Loucy (cell line): ENCODE results near the gene TMPRSS11D.

ENCODE experiments used
- H2AFZ ChIP-seq: fragments of 200-600 bp; sonication (generic); 2 replicates; pipeline ENCODE4 v1.6.0; 2016; ENCODE audit warnings: antibody characterized with exemption, mild to moderate bottlenecking, low read length, moderate library complexity
- H3F3A ChIP-seq: fragments of 200-600 bp; 2 replicates; pipeline ENCODE4 v1.6.0; 2016; ENCODE audit warnings: antibody characterized with exemption, low read depth, mild to moderate bottlenecking
- H3K27me3 ChIP-seq: fragments of 200-600 bp; sonication (generic); 2 replicates; pipeline ENCODE4 v1.6.1; 2014; ENCODE audit warnings: low read length, mild to moderate bottlenecking; ENCODE audit not compliant: insufficient read depth, poor library complexity, severe bottlenecking
- H3K36me3 ChIP-seq: fragments of 200-600 bp; sonication (generic); 2 replicates; pipeline ENCODE4 v1.6.1; 2016; ENCODE audit warnings: low read length; ENCODE audit not compliant: insufficient read depth
- H3K4me1 ChIP-seq: fragments of 200-600 bp; sonication (generic); 2 replicates; pipeline ENCODE4 v1.5.1; 2014; ENCODE audit warnings: low read length, mild to moderate bottlenecking; ENCODE audit not compliant: insufficient read depth, poor library complexity, severe bottlenecking
- H3K4me2 ChIP-seq: fragments of 200-600 bp; sonication (generic); 2 replicates; pipeline ENCODE4 v1.6.0; 2014; ENCODE audit warnings: antibody characterized with exemption, low read length, low read depth, mild to moderate bottlenecking; ENCODE audit not compliant: poor library complexity, severe bottlenecking
- H3K4me3 ChIP-seq: fragments of 200-600 bp; sonication (generic); 2 replicates; pipeline ENCODE4 v1.5.1; 2014; ENCODE audit warnings: low read length, mild to moderate bottlenecking, mixed read lengths; ENCODE audit not compliant: poor library complexity, severe bottlenecking
- H3K79me2 ChIP-seq: fragments of 200-600 bp; sonication (generic); 2 replicates; pipeline ENCODE4 v1.6.1; 2014; ENCODE audit warnings: low read length; ENCODE audit not compliant: insufficient read depth
- H3K9ac ChIP-seq: fragments of 200-600 bp; sonication (generic); 2 replicates; pipeline ENCODE4 v1.6.0; 2014; ENCODE audit warnings: mild to moderate bottlenecking, low read depth, low read length, moderate library complexity; ENCODE audit not compliant: poor library complexity, severe bottlenecking
- H3K9me2 ChIP-seq: fragments of 200-600 bp; sonication (generic); replicated peaks from 2 replicates; pipeline ENCODE4 v1.6.1; 2016; ENCODE audit warnings: low read depth, low read length, mixed read lengths
- H3K9me3 ChIP-seq: fragments of 200-600 bp; sonication (generic); 2 replicates; pipeline ENCODE4 v1.6.1; 2014; ENCODE audit warnings: mild to moderate bottlenecking, antibody characterized with exemption, low read length, low read depth; ENCODE audit not compliant: insufficient read depth
- H4K20me1 ChIP-seq: fragments of 200-600 bp; sonication (generic); 2 replicates; pipeline ENCODE4 v1.6.0; 2014; ENCODE audit warnings: antibody characterized with exemption, low read length, mild to moderate bottlenecking; ENCODE audit not compliant: insufficient read depth, poor library complexity, severe bottlenecking
- CTCF ChIP-seq: fragments of 200-600 bp; sonication (generic); conservative IDR thresholded peaks from 2 replicates; pipeline ENCODE4 v1.5.1; 2014; ENCODE audit warnings: mild to moderate bottlenecking, antibody characterized with exemption, low read length
- EZH2phosphoT487 ChIP-seq: fragments of 200-600 bp; IDR thresholded peaks from 2 replicates; pipeline ENCODE4 v1.6.1; 2018; ENCODE audit warnings: antibody characterized with exemption, mild to moderate bottlenecking, moderate library complexity, borderline replicate concordance

The TMPRSS11D gene

GRCh38 chr4:67892253-67892652, 8.5 kb upstream of the TMPRSS11D start:
- H2AFZ ChIP-seq = no peak overlapping the region
- TF ChIP-seq EZH2phosphoT487 = no peak
- no peak for TF ChIP-seq CTCF
- H3K4me3 ChIP-seq = no peak overlapping the region
- no peak overlapping the region for H3K9ac ChIP-seq
- no peaks in the 10 kb centered on the region for H3K9me3 ChIP-seq
- no peaks in the 10 kb centered on the region for H3K9me2 ChIP-seq
- H3K4me2 ChIP-seq = no peak overlapping the region
- H3K79me2 ChIP-seq = no peaks in the 10 kb centered on the region
- H3K36me3 ChIP-seq = no peaks in the 10 kb centered on the region
- no peaks in the 10 kb centered on the region for H3F3A ChIP-seq
- H4K20me1 ChIP-seq = no peaks in the 10 kb centered on the region
- H3K4me1 ChIP-seq = no peaks in the 10 kb centered on the region
- no peaks in the 10 kb centered on the region for H3K27me3 ChIP-seq

GRCh38 chr4:67891645-67892044, 7.8 kb upstream of the TMPRSS11D start:
- H3K4me1 ChIP-seq = no peaks in the 10 kb centered on the region
- H3K9me2 ChIP-seq = no peaks in the 10 kb centered on the region
- no peak overlapping the region for H2AFZ ChIP-seq
- H3K9ac ChIP-seq = no peak overlapping the region
- no peaks in the 10 kb centered on the region for H4K20me1 ChIP-seq
- no peak overlapping the region for H3K4me3 ChIP-seq
- H3F3A ChIP-seq = no peaks in the 10 kb centered on the region
- no peaks in the 10 kb centered on the region for H3K27me3 ChIP-seq
- H3K79me2 ChIP-seq = no peaks in the 10 kb centered on the region
- H3K36me3 ChIP-seq = no peaks in the 10 kb centered on the region
- H3K4me2 ChIP-seq = no peak overlapping the region
- no peaks in the 10 kb centered on the region for H3K9me3 ChIP-seq
- no peak for TF ChIP-seq EZH2phosphoT487
- TF ChIP-seq CTCF = no peak

- Histone ChIP-seq H3K79me2 (no peaks in the 10 kb centered on the region), H3K36me3 (no peaks in the 10 kb centered on the region), H3K4me1 (no peaks in the 10 kb centered on the region), H3K4me2 (no peak overlapping the region), H4K20me1 (no peaks in the 10 kb centered on the region), H3K9ac (no peak overlapping the region), H3K4me3 (no peak overlapping the region), H2AFZ (no peak overlapping the region), H3K9me3 (no peaks in the 10 kb centered on the region), H3F3A (no peaks in the 10 kb centered on the region), H3K27me3 (no peaks in the 10 kb centered on the region), H3K9me2 (no peaks in the 10 kb centered on the region)
- TF ChIP-seq CTCF (no peak), EZH2phosphoT487 (no peak)
Measured at GRCh38 chr4:67886281-67886680, 2.5 kb upstream of the TMPRSS11D start.
